PFSK-1 (cell line): ENCODE data around the gene PCNT.

Experiments used
- POLR2AphosphoS5 ChIP-seq: IDR thresholded peaks from 2 replicates; pipeline ENCODE4 v1.6.1; 2012; ENCODE audit warnings: low read depth, mild to moderate bottlenecking, control low read depth, low read length, moderate library complexity
- TAF1 ChIP-seq: IDR thresholded peaks from 2 replicates; pipeline ENCODE4 v1.6.1; 2012; ENCODE audit warnings: low read length, control low read depth, borderline replicate concordance; ENCODE audit not compliant: insufficient read depth

DNA sequence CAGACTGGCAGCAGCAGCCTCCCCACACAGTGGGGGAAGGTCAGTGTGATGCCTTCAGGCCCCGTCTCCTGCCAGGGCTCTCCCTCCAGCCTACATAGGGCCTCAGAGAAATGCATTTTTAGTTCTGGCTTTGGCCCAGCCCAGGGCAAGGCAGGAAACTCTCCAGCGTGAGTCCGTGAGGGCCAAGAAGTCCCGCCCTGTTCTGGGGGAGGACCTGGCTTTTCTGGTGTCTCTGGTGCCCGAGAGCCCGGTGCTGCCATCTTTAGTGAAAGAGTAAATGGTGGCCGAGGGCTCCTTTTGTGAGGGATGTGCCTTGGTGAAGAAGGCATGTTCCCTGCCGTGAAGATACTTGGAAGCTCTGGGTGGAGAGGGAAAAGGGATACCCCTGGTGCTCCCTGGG is 120.0 kb downstream of the PCNT start:
- no peak for TF ChIP-seq POLR2AphosphoS5
- TF ChIP-seq TAF1 = no peak
